T-cell (primary cell): Measurements from ENCODE around the gene IKZF2. TPM values are rescaled to one million over a fixed set of nuclear protein-coding genes. Genes with fewer than 3 reads are reported as not detected.

Source experiments
- ATAC-seq, 4 experiments: fragments of 200-7000 bp in 3 of 4; fragments of 150-1000 bp in 1 of 4; cut with Tn5 transposase; replicated peaks in 1 of 4; 1 replicate in 3 of 4; 2 replicates in 1 of 4; pipeline ENCODE4 v1.10.0; 2021; ENCODE audit warnings: moderate library complexity in 3 of 4, mild to moderate bottlenecking in 2 of 4, moderate number of reproducible peaks in 1 of 4
- CTCF ChIA-PET, 2 donors: fragments of 300-600 bp; sonication (Branson Sonifier 250); formaldehyde crosslinking; loops; one replicate each; lab custom pipeline; 2022; ENCODE audit warnings: antibody characterized with exemption in 2 of 2; lab: Charles Lee
- POLR2A ChIA-PET, 2 donors: fragments of 300-600 bp; sonication (Branson Sonifier 250); formaldehyde crosslinking; loops; one replicate each; lab custom pipeline; 2022; ENCODE audit warnings: antibody characterized with exemption in 2 of 2; lab: Charles Lee
- DNase-seq, 35 experiments: peaks; one replicate each; pipeline versions ENCODE4 v3.0.0 to v3.0.0-alpha.2; 2013 to 2023
- H3K27ac ChIP-seq: one replicate; pipeline ENCODE4 v1.5.1; 2013; ENCODE audit warnings: low read length
- H3K27me3 ChIP-seq, 2 experiments: replicated peaks in 1 of 2; 1 replicate in 1 of 2; 2 replicates in 1 of 2; pipeline versions ENCODE4 v1.6.1 to v1.7.0; 2013; ENCODE audit warnings: low read length in 1 of 2, mixed read lengths in 1 of 2; ENCODE audit not compliant: control insufficient read depth in 2 of 2, insufficient read depth in 2 of 2; ENCODE audit errors: extremely low read depth in 1 of 2
- H3K36me3 ChIP-seq, 2 donors: 1 replicate in 1 of 2; 2 replicates in 1 of 2; pipeline versions ENCODE4 v1.6.1 to v1.7.0; 2013; ENCODE audit warnings: low read length in 1 of 2; ENCODE audit not compliant: control insufficient read depth in 2 of 2, insufficient read depth in 1 of 2; ENCODE audit errors: extremely low read depth in 1 of 2
- H3K4me1 ChIP-seq, 2 experiments: 1 replicate in 1 of 2; 2 replicates in 1 of 2; pipeline versions ENCODE4 v1.6.1 to v1.7.0; 2013; ENCODE audit warnings: low read length in 2 of 2, mixed read lengths in 1 of 2; ENCODE audit not compliant: insufficient read depth in 2 of 2, control insufficient read depth in 1 of 2; ENCODE audit errors: extremely low read depth in 1 of 2
- H3K4me3 ChIP-seq, 2 donors: 1 replicate in 1 of 2; 2 replicates in 1 of 2; pipeline versions ENCODE4 v1.5.1 to v1.7.0; 2013; ENCODE audit warnings: mild to moderate bottlenecking in 2 of 2, low read length in 1 of 2, moderate library complexity in 1 of 2; ENCODE audit not compliant: control insufficient read depth in 1 of 2; ENCODE audit errors: extremely low read depth in 1 of 2
- H3K9me3 ChIP-seq: 2 replicates; pipeline ENCODE4 v1.7.0; 2013
- H3K27ac Mint-ChIP-seq, 2 donors: one replicate each; pipeline ENCODE4 v1.8.0; 2020 to 2021; ENCODE audit warnings: mild to moderate bottlenecking in 2 of 2, mixed read lengths in 2 of 2
- H3K27me3 Mint-ChIP-seq, 2 donors: one replicate each; pipeline ENCODE4 v1.8.0; 2021 to 2022; ENCODE audit warnings: mixed read lengths in 2 of 2
- H3K36me3 Mint-ChIP-seq: one replicate; pipeline ENCODE4 v1.8.0; 2021; ENCODE audit warnings: mixed read lengths
- H3K4me1 Mint-ChIP-seq, 3 donors: one replicate each; pipeline ENCODE4 v1.8.0; 2020 to 2022; ENCODE audit warnings: mixed read lengths in 3 of 3, mild to moderate bottlenecking in 1 of 3
- H3K4me3 Mint-ChIP-seq, 3 donors: one replicate each; pipeline ENCODE4 v1.8.0; 2020 to 2022; ENCODE audit warnings: mild to moderate bottlenecking in 3 of 3, mixed read lengths in 3 of 3, moderate library complexity in 3 of 3
- H3K9me3 Mint-ChIP-seq, 3 donors: one replicate each; pipeline ENCODE4 v1.8.0; 2020 to 2022; ENCODE audit warnings: mixed read lengths in 3 of 3
- WGBS: methylation state at CpG from one replicate; pipeline ENCODE4 v1.1.5; 2013; ENCODE audit warnings: missing lambda C conversion rate; ENCODE audit not compliant: insufficient coverage; 5-methylcytosine and 5-hydroxymethylcytosine counted together
- total RNA-seq, 35 experiments: library from RNA in 6 of 35; stranded (reverse) in 6 of 35; fragments of 120-200 nt in 1 of 35; gene quantifications; one replicate each; pipeline versions ENCODE4 v1.2.1 to v1.2.4 and lab custom pipeline; 2013 to 2026

IKZF2 gene
- total RNA-seq, 5 donors from 2014 or later (not counting 1 experiment from before 2014, with no cell fraction given) = 23.4 to 64.1 (median 31.0) TPM

GRCh38 chr2:213167271-213167930, 16.0 kb upstream of the IKZF2 start:
- Mint-ChIP-seq H3K4me1 (peaks cover 0 to 2% (median 0%) of the 10 kb centered on the region in 3 donors), H3K27me3 (no peaks in the 10 kb centered on the region), H3K4me3 (no peak overlapping the region), H3K36me3 (no peaks in the 10 kb centered on the region), H3K9me3 (no peaks in the 10 kb centered on the region), H3K27ac (no peak overlapping the region)
- Histone ChIP-seq H3K9me3 (no peaks in the 10 kb centered on the region), H3K27me3 (no peaks in the 10 kb centered on the region), H3K27ac (no peak overlapping the region), H3K4me3 (no peak overlapping the region), H3K4me1 (no peaks in the 10 kb centered on the region), H3K36me3 (no peaks in the 10 kb centered on the region)
- DNase-seq (no peak), ATAC-seq (no peak)
- ChIA-PET POLR2A (no interaction called here), CTCF (no interaction called here)
- WGBS = no CpG with 5 or more reads among the region's 2 CpGs

GRCh38 chr2:213166109-213166508, 14.7 kb upstream of the IKZF2 start:
- Mint-ChIP-seq H3K4me3 (no peak overlapping the region), H3K4me1 (peaks cover 0 to 2% (median 0%) of the 10 kb centered on the region in 3 donors), H3K27me3 (no peaks in the 10 kb centered on the region), H3K27ac (no peak overlapping the region), H3K9me3 (no peaks in the 10 kb centered on the region), H3K36me3 (no peaks in the 10 kb centered on the region)
- ChIA-PET CTCF (no interaction called here), POLR2A (no interaction called here)
- no peaks in the 10 kb centered on the region for H3K27me3 ChIP-seq
- no peak for DNase-seq
- no peaks in the 10 kb centered on the region for H3K4me1 ChIP-seq
- ATAC-seq = no peak
- H3K27ac ChIP-seq = no peak overlapping the region
- no peaks in the 10 kb centered on the region for H3K36me3 ChIP-seq
- H3K4me3 ChIP-seq = no peak overlapping the region
- no peaks in the 10 kb centered on the region for H3K9me3 ChIP-seq

- Histone ChIP-seq H3K9me3 (no peaks in the 10 kb centered on the region), H3K4me1 (peaks cover 0 to under 1% of the 10 kb centered on the region in 2 experiments), H3K27me3 (no peaks in the 10 kb centered on the region), H3K4me3 (no peak overlapping the region), H3K27ac (no peak overlapping the region), H3K36me3 (no peaks in the 10 kb centered on the region)
- H3K27ac Mint-ChIP-seq = no peak overlapping the region
- H3K4me3 Mint-ChIP-seq = no peak overlapping the region
- no peak for ATAC-seq
- DNase-seq = no peak
- no peaks in the 10 kb centered on the region for H3K9me3 Mint-ChIP-seq
- no peaks in the 10 kb centered on the region for H3K27me3 Mint-ChIP-seq
- no peaks in the 10 kb centered on the region for H3K36me3 Mint-ChIP-seq
- ChIA-PET POLR2A (interaction anchor here in 1 of 2 donors (0.6 kb wide), 1 partner anchor 59 kb away, joined by 4 read pairs; no protein-coding TSS in a partner anchor), CTCF (interaction anchor here in 1 of 2 donors (0.6 kb wide), 1 partner anchor 1128 kb away, joined by 3 read pairs; no protein-coding TSS in a partner anchor)
- H3K4me1 Mint-ChIP-seq = peaks cover 0 to 2% (median 0%) of the 10 kb centered on the region in 3 donors
Observed at GRCh38 chr2:213164263-213164662, 12.9 kb upstream of the IKZF2 start.

GRCh38 chr2:213162516-213163118, 11.2 kb upstream of the IKZF2 start:
- no peaks in the 10 kb centered on the region for H3K36me3 Mint-ChIP-seq
- H3K9me3 Mint-ChIP-seq = no peaks in the 10 kb centered on the region
- H3K4me1 Mint-ChIP-seq = peaks cover 0 to 2% (median 0%) of the 10 kb centered on the region in 3 donors
- H3K27me3 Mint-ChIP-seq = no peaks in the 10 kb centered on the region
- CTCF ChIA-PET = no interaction called here
- peaks cover 0 to 2% of the 10 kb centered on the region in 2 experiments for H3K4me1 ChIP-seq
- ATAC-seq (no peak), DNase-seq (no peak)
- no peak overlapping the region for H3K27ac Mint-ChIP-seq
- no peak overlapping the region for H3K27ac ChIP-seq
- H3K9me3 ChIP-seq = no peaks in the 10 kb centered on the region
- no peak overlapping the region for H3K4me3 ChIP-seq
- H3K36me3 ChIP-seq = no peaks in the 10 kb centered on the region
- POLR2A ChIA-PET = no interaction called here
- H3K4me3 Mint-ChIP-seq = no peak overlapping the region
- no peaks in the 10 kb centered on the region for H3K27me3 ChIP-seq
- WGBS = no CpG with 5 or more reads among the region's 3 CpGs

GRCh38 chr2:213161759-213162515, 10.5 kb upstream of the IKZF2 start:
- H3K4me1 ChIP-seq = peaks cover 0 to 4% of the 10 kb centered on the region in 2 experiments
- H3K27me3 ChIP-seq = no peaks in the 10 kb centered on the region
- CTCF ChIA-PET = no interaction called here
- H3K4me3 Mint-ChIP-seq = no peak overlapping the region
- WGBS = 48% methylated on average over 2 of the region's 5 CpGs
- H3K4me3 ChIP-seq = no peak overlapping the region
- H3K27ac Mint-ChIP-seq = no peak overlapping the region
- H3K36me3 Mint-ChIP-seq = no peaks in the 10 kb centered on the region
- POLR2A ChIA-PET = no interaction called here
- H3K4me1 Mint-ChIP-seq = peaks cover 0 to 3% (median 0%) of the 10 kb centered on the region in 3 donors
- H3K27ac ChIP-seq = no peak overlapping the region
- no peaks in the 10 kb centered on the region for H3K9me3 ChIP-seq
- ATAC-seq (no peak), DNase-seq (no peak)
- no peaks in the 10 kb centered on the region for H3K27me3 Mint-ChIP-seq
- H3K36me3 ChIP-seq = no peaks in the 10 kb centered on the region
- H3K9me3 Mint-ChIP-seq = no peaks in the 10 kb centered on the region

- POLR2A ChIA-PET = interaction anchor here in 1 of 2 donors (1.1 kb wide), 1 partner anchor 12 kb away, joined by 3 read pairs; no protein-coding TSS in a partner anchor
- no peak for ATAC-seq
Observed at GRCh38 chr2:213159768-213160167, 8.4 kb upstream of the IKZF2 start.

More at GRCh38 chr2:213159768-213160167, 8.4 kb upstream of the IKZF2 start:
- WGBS = 100% methylated on average over 2 of the region's 2 CpGs
- Mint-ChIP-seq H3K4me1 (peaks cover 0 to 5% (median 0%) of the 10 kb centered on the region in 3 donors), H3K27ac (no peak overlapping the region), H3K36me3 (no peaks in the 10 kb centered on the region), H3K27me3 (peaks cover 0 to 5% of the 10 kb centered on the region in 2 donors), H3K4me3 (no peak overlapping the region), H3K9me3 (no peaks in the 10 kb centered on the region)
- no peak overlapping the region for H3K27ac ChIP-seq
- peaks cover 0 to 4% of the 10 kb centered on the region in 2 experiments for H3K4me1 ChIP-seq
- no peaks in the 10 kb centered on the region for H3K9me3 ChIP-seq
- H3K4me3 ChIP-seq = no peak overlapping the region
- no peaks in the 10 kb centered on the region for H3K27me3 ChIP-seq
- DNase-seq = no peak
- CTCF ChIA-PET = interaction anchor here in 1 of 2 donors (1.5 kb wide), 1 partner anchor 383 kb away, joined by 3 read pairs; no protein-coding TSS in a partner anchor
- no peaks in the 10 kb centered on the region for H3K36me3 ChIP-seq
